Keratinocyte (primary cell): ENCODE results near the gene ADCYAP1R1. TPM values are rescaled to one million over a fixed set of nuclear protein-coding genes. Genes with fewer than 3 reads are reported as not detected.

ENCODE experiments used
- DNase-seq: peaks from one replicate; pipeline ENCODE4 v3.0.0-alpha.2; 2011; ENCODE audit warnings: low read depth, missing footprints, low spot score
- FAIRE-seq: peaks from 2 replicates; lab custom pipeline; 2011; peaks lifted over from hg19 to GRCh38; lab: Jason Lieb, UNC
- H2AFZ ChIP-seq: 2 replicates; pipeline ENCODE4 v1.6.0; 2012; ENCODE audit warnings: low read length, control low read depth, inconsistent platforms; ENCODE audit not compliant: control insufficient read depth
- H3K27ac ChIP-seq: 2 replicates; pipeline ENCODE4 v1.5.1; 2011; ENCODE audit warnings: low read length; ENCODE audit not compliant: control insufficient read depth, insufficient read depth
- H3K27me3 ChIP-seq: 3 replicates; pipeline ENCODE4 v1.6.0; 2011; ENCODE audit warnings: low read length; ENCODE audit not compliant: control insufficient read depth, insufficient read depth; ENCODE audit errors: extremely low read depth
- H3K36me3 ChIP-seq, 2 experiments: 2 replicates in 1 of 2; 3 replicates in 1 of 2; pipeline ENCODE4 v1.5.1; 2011; ENCODE audit warnings: low read length in 2 of 2, mild to moderate bottlenecking in 1 of 2; ENCODE audit not compliant: control insufficient read depth in 2 of 2, insufficient read depth in 2 of 2; ENCODE audit errors: extremely low read depth in 1 of 2
- H3K4me1 ChIP-seq: 3 replicates; pipeline ENCODE4 v1.5.1; 2011; ENCODE audit warnings: low read length; ENCODE audit not compliant: control insufficient read depth, insufficient read depth; ENCODE audit errors: extremely low read depth
- H3K4me2 ChIP-seq: 3 replicates; pipeline ENCODE4 v1.6.0; 2011; ENCODE audit warnings: low read depth, low read length; ENCODE audit not compliant: control insufficient read depth, insufficient read depth; ENCODE audit errors: extremely low read depth
- H3K4me3 ChIP-seq, 3 experiments: fragments of 200-600 bp in 1 of 3; sonication (generic) in 1 of 3; 2 replicates in 2 of 3; 3 replicates in 1 of 3; pipeline ENCODE4 v1.5.1; 2011 to 2016; ENCODE audit warnings: low read length in 3 of 3, mild to moderate bottlenecking in 3 of 3, control low read depth in 2 of 3, inconsistent platforms in 1 of 3, low read depth in 1 of 3, mixed read lengths in 1 of 3, mixed run types in 1 of 3, moderate library complexity in 1 of 3; ENCODE audit not compliant: control insufficient read depth in 2 of 3, insufficient read depth in 2 of 3; ENCODE audit errors: extremely low read depth in 1 of 3
- H3K79me2 ChIP-seq: 2 replicates; pipeline ENCODE4 v1.6.0; 2012; ENCODE audit warnings: low read length; ENCODE audit not compliant: control insufficient read depth, insufficient read depth
- H3K9ac ChIP-seq: 3 replicates; pipeline ENCODE4 v1.6.0; 2011; ENCODE audit warnings: low read length; ENCODE audit not compliant: control insufficient read depth, insufficient read depth; ENCODE audit errors: extremely low read depth
- H3K9me1 ChIP-seq: 3 replicates; pipeline ENCODE4 v1.6.0; 2011; ENCODE audit warnings: low read length; ENCODE audit not compliant: control insufficient read depth, insufficient read depth; ENCODE audit errors: extremely low read depth
- H3K9me3 ChIP-seq: 2 replicates; pipeline ENCODE4 v1.5.1; 2012; ENCODE audit warnings: low read depth, low read length; ENCODE audit not compliant: control insufficient read depth
- H4K20me1 ChIP-seq: 3 replicates; pipeline ENCODE4 v1.6.0; 2011; ENCODE audit warnings: low read length; ENCODE audit not compliant: control insufficient read depth, insufficient read depth; ENCODE audit errors: extremely low read depth
- CTCF ChIP-seq, 3 experiments: IDR thresholded peaks in 1 of 3; conservative IDR thresholded peaks in 1 of 3; optimal IDR thresholded peaks in 1 of 3; 2 replicates in 2 of 3; 3 replicates in 1 of 3; pipeline versions ENCODE3 to v1.5.1; 2011; ENCODE audit warnings: low read length in 3 of 3, mild to moderate bottlenecking in 3 of 3, moderate library complexity in 2 of 3, control low read depth in 1 of 3, inconsistent platforms in 1 of 3; ENCODE audit not compliant: insufficient read depth in 2 of 3; ENCODE audit errors: extremely low read depth in 1 of 3
- EZH2 ChIP-seq: IDR thresholded peaks from one replicate; pipeline ENCODE4 v1.6.1; 2012; ENCODE audit warnings: inconsistent platforms, mild to moderate bottlenecking, low read length, moderate library complexity
- dilution Hi-C: fragments of 300-500 bp; cut with MboI; formaldehyde crosslinking; loops from one replicate; pipeline ENCODE4 v1.7.0; 2020; ENCODE audit warnings: low sequenced_read_pairs; ENCODE audit not compliant: extremely low pct_ligation_motif_present
- polyA plus RNA-seq, 5 experiments: library from polyadenylated mRNA; depleted of rRNA in 3 of 5; stranded (reverse) in 3 of 5; stranded (forward) in 1 of 5; unstranded in 1 of 5; fragments of >200 nt; gene quantifications; 1 replicate in 1 of 5; 2 replicates in 3 of 5; 3 replicates in 1 of 5; pipeline versions ENCODE4 v1.2.1 to v1.2.3, GENCODE V29; 2011 to 2012; ENCODE audit warnings: missing spikeins in 2 of 5, low read depth in 1 of 5, low replicate concordance in 1 of 5

The ADCYAP1R1 gene
- polyA plus RNA-seq, 1 donor (not counting 4 experiments of a cell fraction or from before 2014, with no cell fraction given), result not detected

GRCh38 chr7:31092606-31093005 lies 40.5 kb downstream of the ADCYAP1R1 start:
- H3K27me3 ChIP-seq, result peaks cover 6% of the 10 kb centered on the region
- H3K4me1 ChIP-seq, result no peaks in the 10 kb centered on the region
- dilution Hi-C loops, result no loop called here
- no peaks in the 10 kb centered on the region for H4K20me1 ChIP-seq
- TF ChIP-seq CTCF (optimal IDR thresholded peaks at IDR 0.05 in 1 of 3, IDR thresholded peaks at IDR 0.05 in 1 of 3, conservative IDR thresholded peaks at IDR 0.05 in 1 of 3; ENCODE audit: extremely low read depth in 1 of 3, insufficient read depth in 2 of 3, low read length in 3 of 3), result no peak
- TF ChIP-seq EZH2, result no peak
- no peak overlapping the region for H3K4me2 ChIP-seq
- no peaks in the 10 kb centered on the region for H3K9me1 ChIP-seq
- FAIRE-seq (no peak), DNase-seq (no peak)
- no peak overlapping the region for H3K4me3 ChIP-seq
- no peak overlapping the region for H3K9ac ChIP-seq
- no peaks in the 10 kb centered on the region for H3K79me2 ChIP-seq
- H3K9me3 ChIP-seq, result no peaks in the 10 kb centered on the region
- H3K36me3 ChIP-seq, result no peaks in the 10 kb centered on the region
- H3K27ac ChIP-seq, result no peak overlapping the region
- no peak overlapping the region for H2AFZ ChIP-seq

DNA sequence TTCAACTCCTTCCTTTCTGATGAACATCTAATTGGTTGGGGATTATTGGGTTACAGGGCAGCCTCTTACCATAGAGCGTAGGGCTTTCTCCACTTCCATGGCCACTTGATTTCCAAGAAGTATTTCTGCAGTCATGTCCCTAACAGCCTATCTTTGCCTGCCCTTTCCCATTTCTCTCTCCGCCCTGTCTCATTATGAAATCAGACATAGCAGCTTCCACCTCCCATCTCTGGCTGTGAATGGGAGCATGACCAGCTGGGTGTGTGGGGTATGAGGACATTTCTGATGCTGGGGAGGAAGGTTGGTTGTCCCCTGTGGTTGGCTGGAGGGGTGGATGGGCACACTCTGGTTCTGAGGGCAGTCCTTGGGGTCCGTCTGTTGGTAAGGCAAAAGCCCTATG lies 41.2 kb downstream of the ADCYAP1R1 start:
- Histone ChIP-seq H3K4me3 (no peak overlapping the region), H3K27me3 (peaks cover 6% of the 10 kb centered on the region), H4K20me1 (no peaks in the 10 kb centered on the region), H2AFZ (no peak overlapping the region), H3K4me1 (no peaks in the 10 kb centered on the region), H3K9me3 (no peaks in the 10 kb centered on the region), H3K9me1 (no peaks in the 10 kb centered on the region), H3K79me2 (no peaks in the 10 kb centered on the region), H3K36me3 (no peaks in the 10 kb centered on the region), H3K9ac (no peak overlapping the region), H3K4me2 (no peak overlapping the region), H3K27ac (no peak overlapping the region)
- no peak for DNase-seq
- no peak for TF ChIP-seq EZH2
- dilution Hi-C loops, result no loop called here
- FAIRE-seq, result no peak

- no peaks in the 10 kb centered on the region for H4K20me1 ChIP-seq
- no peaks in the 10 kb centered on the region for H3K9me1 ChIP-seq
- H3K9ac ChIP-seq, result no peak overlapping the region
- H3K4me1 ChIP-seq, result no peaks in the 10 kb centered on the region
- H3K4me2 ChIP-seq, result no peak overlapping the region
- H3K9me3 ChIP-seq, result no peaks in the 10 kb centered on the region
- no peaks in the 10 kb centered on the region for H3K36me3 ChIP-seq
- peaks cover 6% of the 10 kb centered on the region for H3K27me3 ChIP-seq
- dilution Hi-C loops, result no loop called here
- TF ChIP-seq CTCF (optimal IDR thresholded peaks at IDR 0.05 in 1 of 3, IDR thresholded peaks at IDR 0.05 in 1 of 3, conservative IDR thresholded peaks at IDR 0.05 in 1 of 3; ENCODE audit: extremely low read depth in 1 of 3, insufficient read depth in 2 of 3, low read length in 3 of 3) (no peak), EZH2 (no peak)
- no peaks in the 10 kb centered on the region for H3K79me2 ChIP-seq
- H3K4me3 ChIP-seq, result no peak overlapping the region
- H2AFZ ChIP-seq, result no peak overlapping the region
- FAIRE-seq (no peak), DNase-seq (no peak)
- H3K27ac ChIP-seq, result no peak overlapping the region
These were observed 42.2 kb downstream of the ADCYAP1R1 start for GRCh38 chr7:31094271-31094670.
